Fibroblast of skin of right quadriceps (primary cell): ENCODE data around the gene SPAAR.
"Not testable (repeated sequence)": the region's sequence is repeated elsewhere in the genome, so short reads cannot be mapped to it uniquely, and the experiment has no call there.

ENCODE experiments used
- DNase-seq: peaks from one replicate; pipeline ENCODE4 v3.0.0-alpha.2; 2013

SPAAR gene

GRCh38 chr9:35905051-35905781, 4.1 kb upstream of the SPAAR start:
- DNase-seq = peak; percentile 54

GRCh38 chr9:35905912-35906679, 3.2 kb upstream of the SPAAR start, which contains the start of gene HRCT1:
Gene HRCT1 (plus strand): TSS chr9:35906202. CDS start chr9:35906288, 86 bp downstream.
- peak; percentile 90 for DNase-seq

GRCh38 chr9:35906923-35907699, 2.2 kb upstream of the SPAAR start:
- peak; percentile 77 for DNase-seq

GRCh38 chr9:35907711-35908503, 1.4 kb upstream of the SPAAR start:
- peak; percentile 97 for DNase-seq

GRCh38 chr9:35908504-35909125, 675 bp upstream of the SPAAR start:
- DNase-seq = no peak

GRCh38 chr9:35909687-35910612, 660 bp downstream of the SPAAR start:
- DNase-seq = no peak

GRCh38 chr9:35910613-35911359, 1.5 kb downstream of the SPAAR start:
- peak; percentile 61 for DNase-seq

GRCh38 chr9:35911690-35912089, 2.4 kb downstream of the SPAAR start:
- DNase-seq = no peak

- DNase-seq = no peak
Measured at GRCh38 chr9:35912791-35913400, 3.6 kb downstream of the SPAAR start.

- DNase-seq = not testable (repeated sequence)
Measured at GRCh38 chr9:35913429-35913828, 4.1 kb downstream of the SPAAR start.

GRCh38 chr9:35914301-35914807, 5.1 kb downstream of the SPAAR start:
- peak; percentile 25 for DNase-seq

GRCh38 chr9:35915681-35916294, 6.5 kb downstream of the SPAAR start:
- DNase-seq = no peak

- DNase-seq = no peak
Measured at GRCh38 chr9:35917261-35917660, 8.0 kb downstream of the SPAAR start.

GRCh38 chr9:35918780-35919179, 9.5 kb downstream of the SPAAR start:
- no peak for DNase-seq

- DNase-seq = no peak
Measured at GRCh38 chr9:35919212-35920008, 10.1 kb downstream of the SPAAR start.

GRCh38 chr9:35920051-35920620, 10.8 kb downstream of the SPAAR start:
- DNase-seq = no peak

- DNase-seq = no peak
Measured at GRCh38 chr9:35923598-35923926, 14.3 kb downstream of the SPAAR start.
